ENCODE data around the gene EPS8.
"Not testable (repeated sequence)": the region's sequence is repeated elsewhere in the genome, so short reads cannot be mapped to it uniquely, and the experiment has no call there.

The EPS8 gene

GRCh38 chr12:15797818-15798217 is 8.6 kb upstream of the EPS8 start:
- no peak for DNase-seq (ENCODE audit: low spot score)

GRCh38 chr12:15796493-15797141 is 7.4 kb upstream of the EPS8 start:
- DNase-seq (ENCODE audit: low spot score): no peak

GRCh38 chr12:15794836-15795235 is 5.6 kb upstream of the EPS8 start:
- no peak for DNase-seq (ENCODE audit: low spot score)

- DNase-seq (ENCODE audit: low spot score): no peak
These were observed 5.0 kb upstream of the EPS8 start for GRCh38 chr12:15794196-15794595.

- peak; percentile 72 for DNase-seq (ENCODE audit: low spot score)
These were observed 662 bp downstream of the EPS8 start for GRCh38 chr12:15788233-15789219.

GRCh38 chr12:15787778-15788177 is 1.4 kb downstream of the EPS8 start:
- peak; percentile 20 for DNase-seq (ENCODE audit: low spot score)

GRCh38 chr12:15786772-15787171 is 2.4 kb downstream of the EPS8 start:
- no peak for DNase-seq (ENCODE audit: low spot score)

- DNase-seq (ENCODE audit: low spot score): no peak
These were observed 5.9 kb downstream of the EPS8 start for GRCh38 chr12:15783288-15783687.

GRCh38 chr12:15782667-15783066 is 6.5 kb downstream of the EPS8 start:
- no peak for DNase-seq (ENCODE audit: low spot score)

- no peak for DNase-seq (ENCODE audit: low spot score)
These were observed 9.3 kb downstream of the EPS8 start for GRCh38 chr12:15779925-15780324.

GRCh38 chr12:15778126-15778525 is 11.1 kb downstream of the EPS8 start:
- no peak for DNase-seq (ENCODE audit: low spot score)

GRCh38 chr12:15777355-15778012 is 11.7 kb downstream of the EPS8 start:
- DNase-seq (ENCODE audit: low spot score): no peak

GRCh38 chr12:15776532-15776931 is 12.7 kb downstream of the EPS8 start:
- no peak for DNase-seq (ENCODE audit: low spot score)

- DNase-seq (ENCODE audit: low spot score): no peak
These were observed 14.4 kb downstream of the EPS8 start for GRCh38 chr12:15774819-15775218.

- DNase-seq (ENCODE audit: low spot score): peak; percentile 55
These were observed 16.7 kb downstream of the EPS8 start for GRCh38 chr12:15772405-15773018.

GRCh38 chr12:15770581-15770980 is 18.6 kb downstream of the EPS8 start:
- DNase-seq (ENCODE audit: low spot score): no peak

GRCh38 chr12:15770021-15770420 is 19.2 kb downstream of the EPS8 start:
- DNase-seq (ENCODE audit: low spot score): no peak

- DNase-seq (ENCODE audit: low spot score): no peak
These were observed 19.6 kb downstream of the EPS8 start for GRCh38 chr12:15769586-15769985.

- no peak for DNase-seq (ENCODE audit: low spot score)
These were observed 21.9 kb downstream of the EPS8 start for GRCh38 chr12:15767301-15767700.

- DNase-seq (ENCODE audit: low spot score): no peak
These were observed 25.9 kb downstream of the EPS8 start for GRCh38 chr12:15763328-15763727.

- DNase-seq (ENCODE audit: low spot score): not testable (repeated sequence)
These were observed 27.0 kb downstream of the EPS8 start for GRCh38 chr12:15762162-15762561.

GRCh38 chr12:15757553-15758255 is 31.5 kb downstream of the EPS8 start:
- no peak for DNase-seq (ENCODE audit: low spot score)
